AG04450 (cell line): ENCODE measurements around the gene CCDC117. TPM values are rescaled to one million over a fixed set of nuclear protein-coding genes. Genes with fewer than 3 reads are reported as not detected.

Source experiments
- CTCF ChIA-PET: fragments of 300-600, 350-600 bp; formaldehyde crosslinking; extraction: SDS; loops from one replicate; lab custom pipeline; 2022; ENCODE audit warnings: antibody characterized with exemption, inconsistent platforms; lab: Charles Lee
- POLR2A ChIA-PET: fragments of 350-600 bp; formaldehyde crosslinking; extraction: SDS; loops from one replicate; lab custom pipeline; 2021; ENCODE audit warnings: antibody characterized with exemption, inconsistent platforms; lab: Yijun Ruan, JAX
- DNase-seq: peaks from one replicate; pipeline ENCODE4 v3.0.0-alpha.2; 2011; ENCODE audit warnings: low read depth, low spot score
- H3K27ac ChIP-seq: one replicate; pipeline ENCODE4 v1.5.1; 2012; ENCODE audit warnings: low read depth, low read length, control low read depth
- H3K27me3 ChIP-seq: one replicate; pipeline ENCODE4 v1.6.0; 2012; ENCODE audit warnings: low read length; ENCODE audit not compliant: control insufficient read depth, insufficient read depth
- H3K4me3 ChIP-seq: 2 replicates; pipeline ENCODE4 v1.5.1; 2011; ENCODE audit warnings: mild to moderate bottlenecking, low read depth, low read length, control low read depth
- H3K9me3 ChIP-seq: 2 replicates; pipeline ENCODE4 v1.5.1; 2012; ENCODE audit warnings: low read length; ENCODE audit not compliant: control insufficient read depth, insufficient read depth
- CTCF ChIP-seq: IDR thresholded peaks from 2 replicates; pipeline ENCODE4 v1.5.1; 2011; ENCODE audit warnings: low read depth, low read length, control low read depth, inconsistent platforms
- polyA plus RNA-seq: library from polyadenylated mRNA; depleted of rRNA; stranded (reverse); fragments of >200 nt; gene quantifications from 2 replicates; pipeline ENCODE4 v1.2.3, GENCODE V29; 2011

The CCDC117 gene
- polyA plus RNA-seq, 1 experiment = 24.4 TPM

GRCh38 chr22:28780296-28780695 is 7.8 kb downstream of the CCDC117 start:
- Histone ChIP-seq H3K27me3 (no peaks in the 10 kb centered on the region), H3K4me3 (no peak overlapping the region), H3K9me3 (no peaks in the 10 kb centered on the region), H3K27ac (no peak overlapping the region)
- DNase-seq = no peak
- TF ChIP-seq CTCF = no peak
- POLR2A ChIA-PET = no interaction called here
- CTCF ChIA-PET = interaction anchor here (1.2 kb wide), 1 partner anchor 75 kb away, joined by 3 read pairs; no protein-coding TSS in a partner anchor

- peak; percentile 15 for DNase-seq
- Histone ChIP-seq H3K27me3 (no peaks in the 10 kb centered on the region), H3K4me3 (no peak overlapping the region), H3K27ac (peak overlapping the region; percentile 65), H3K9me3 (no peaks in the 10 kb centered on the region)
- no peak for TF ChIP-seq CTCF
- ChIA-PET CTCF (interaction anchor here (0.6 to 1.6 kb wide), 3 partner anchors 11 to 183 kb away, joined by 3 to 7 read pairs (median 3); no protein-coding TSS in a partner anchor), POLR2A (interaction anchor here (0.6 to 1.6 kb wide), 4 partner anchors 12 to 70 kb away, joined by 5 to 8 read pairs (median 6); partner anchors contain the start of genes CCDC117 and XBP1)
These were observed 11.5 kb downstream of the CCDC117 start for GRCh38 chr22:28783786-28784671.

- no peak for TF ChIP-seq CTCF
- Histone ChIP-seq H3K9me3 (no peaks in the 10 kb centered on the region; the same call in 1 of the 2 replicates), H3K27me3 (no peaks in the 10 kb centered on the region), H3K27ac (no peak overlapping the region), H3K4me3 (no peak overlapping the region)
- no peak for DNase-seq
- CTCF ChIA-PET = no interaction called here
- POLR2A ChIA-PET = interaction anchor here (0.9 kb wide), 1 partner anchor 10 kb away, joined by 3 read pairs; no protein-coding TSS in a partner anchor
These were observed 16.1 kb downstream of the CCDC117 start for GRCh38 chr22:28788601-28789000.

GRCh38 chr22:28791124-28791523 is 18.6 kb downstream of the CCDC117 start:
- H3K4me3 ChIP-seq = no peak overlapping the region
- ChIA-PET POLR2A (no interaction called here), CTCF (interaction anchor here (1.3 kb wide), 1 partner anchor 190 kb away, joined by 4 read pairs; no protein-coding TSS in a partner anchor)
- no peak for DNase-seq
- H3K27ac ChIP-seq = no peak overlapping the region
- H3K9me3 ChIP-seq = no peaks in the 10 kb centered on the region; the same call in 1 of the 2 replicates
- no peaks in the 10 kb centered on the region for H3K27me3 ChIP-seq
- TF ChIP-seq CTCF = no peak
